ENCODE results near the gene LPP.

The LPP gene

DNA sequence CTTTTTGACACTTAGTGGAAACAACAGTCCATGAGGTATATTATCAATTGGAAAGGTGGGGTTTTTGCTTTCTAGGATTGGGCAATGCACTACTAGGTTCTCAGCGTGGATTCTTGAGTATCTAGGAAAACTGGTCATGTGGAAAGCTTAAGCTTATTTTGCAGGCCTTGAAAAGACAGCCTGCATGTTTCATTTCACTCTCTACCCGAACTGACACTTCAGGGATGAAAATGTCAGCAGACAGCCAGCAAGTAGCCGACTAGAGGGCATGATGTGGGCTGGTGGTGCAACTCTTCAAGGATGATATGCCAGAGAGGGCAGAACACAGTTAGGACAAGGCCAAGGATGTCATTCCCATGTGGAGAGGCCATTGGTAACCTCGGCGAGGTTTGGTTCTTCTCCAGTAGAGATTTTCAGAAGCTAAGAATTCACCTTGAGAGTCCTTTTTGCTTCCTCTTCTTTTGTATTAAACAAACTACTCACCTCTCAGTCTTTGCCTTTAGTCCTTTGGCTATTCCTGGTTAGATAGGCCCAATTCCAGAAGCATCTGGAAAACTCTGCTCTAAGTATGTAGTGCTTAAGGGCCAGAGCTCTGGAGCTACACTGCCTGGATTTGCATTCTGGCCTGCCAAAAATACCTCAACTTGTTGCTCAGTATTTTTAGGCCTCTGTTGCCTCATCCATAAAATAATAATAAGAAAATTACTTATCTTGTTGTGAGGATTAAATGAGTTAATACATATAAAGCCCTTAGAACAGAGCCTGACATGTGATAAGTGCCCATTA, 17.9 kb downstream of the LPP start:
- H3K36me3 ChIP-seq (ENCODE audit: control insufficient read depth, insufficient read depth, low read length, severe bottlenecking), result no peaks in the 10 kb centered on the region
- no peaks in the 10 kb centered on the region for H3K9me3 ChIP-seq (ENCODE audit: control insufficient read depth, low read length)
- H3K4me3 ChIP-seq (ENCODE audit: low read length), result no peak overlapping the region
- peaks cover 4% of the 10 kb centered on the region for H3K4me1 ChIP-seq (ENCODE audit: control insufficient read depth, insufficient read depth, low read length)
- no peaks in the 10 kb centered on the region for H3K27me3 ChIP-seq (replicated peaks; ENCODE audit: control insufficient read depth, insufficient read depth, low read length)
- no peak overlapping the region for H3K9ac ChIP-seq (ENCODE audit: low read length)
- DNase-seq (ENCODE audit: low read depth), result no peak

DNA sequence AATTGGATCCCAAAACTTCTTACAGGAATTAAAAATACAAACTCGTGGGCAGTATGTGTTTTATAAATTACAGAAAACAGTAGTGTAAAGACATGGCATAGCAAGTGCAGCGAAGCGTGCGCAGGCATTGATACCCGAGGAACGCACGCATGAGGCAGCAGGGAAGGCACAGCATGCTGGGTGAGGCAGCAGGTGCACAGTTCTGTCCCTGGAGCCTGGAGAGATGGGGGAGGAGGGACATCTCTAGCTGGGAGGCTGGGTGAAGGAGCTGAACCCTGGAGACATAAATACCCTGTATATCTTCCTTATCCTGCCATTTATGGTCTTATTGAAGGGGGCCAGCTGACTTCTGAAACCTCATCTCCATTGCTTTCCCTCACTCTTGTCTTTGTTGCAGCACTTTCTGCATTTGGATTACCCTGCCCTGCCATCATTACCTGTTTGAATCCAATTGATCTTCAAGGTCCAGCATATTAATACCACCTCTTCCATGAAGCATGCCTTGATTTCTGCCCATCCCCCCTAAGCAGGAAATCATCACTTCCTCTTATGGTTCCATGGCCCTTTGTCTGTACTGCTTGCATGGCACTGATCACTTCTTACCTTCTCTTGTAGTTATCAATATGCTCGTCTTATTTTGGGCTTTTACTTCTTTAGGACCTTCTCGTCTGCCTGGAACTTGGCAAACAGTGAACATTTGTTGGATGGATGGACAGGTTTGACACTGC, 20.5 kb downstream of the LPP start:
- Histone ChIP-seq H3K4me1 (ENCODE audit: control insufficient read depth, insufficient read depth, low read length) (peaks cover 16% of the 10 kb centered on the region), H3K4me3 (ENCODE audit: low read length) (no peak overlapping the region), H3K27me3 (replicated peaks; ENCODE audit: control insufficient read depth, insufficient read depth, low read length) (no peaks in the 10 kb centered on the region), H3K9ac (ENCODE audit: low read length) (no peak overlapping the region), H3K9me3 (ENCODE audit: control insufficient read depth, low read length) (no peaks in the 10 kb centered on the region), H3K36me3 (ENCODE audit: control insufficient read depth, insufficient read depth, low read length, severe bottlenecking) (peaks cover 3% of the 10 kb centered on the region)
- DNase-seq (ENCODE audit: low read depth), result no peak

DNA sequence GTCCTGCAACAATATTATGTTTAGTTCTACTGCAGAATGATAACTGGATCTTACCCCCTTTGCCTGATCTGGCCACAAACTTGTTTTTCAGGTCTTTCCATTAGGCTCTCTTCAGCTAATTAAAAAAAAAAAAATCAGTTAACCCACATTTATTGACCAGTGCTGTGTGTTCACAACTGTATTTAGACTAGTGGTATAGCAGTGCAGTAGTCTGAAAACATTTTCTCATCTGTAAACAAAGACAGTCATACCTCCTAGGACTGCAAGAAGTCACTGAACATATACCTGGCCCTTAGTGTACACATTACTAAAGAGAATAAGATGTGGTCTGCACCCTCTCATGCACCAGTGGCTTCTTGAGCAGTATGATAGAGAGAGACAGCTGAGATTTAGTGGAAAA, 22.5 kb downstream of the LPP start:
- Histone ChIP-seq H3K9ac (ENCODE audit: low read length) (no peak overlapping the region), H3K4me3 (ENCODE audit: low read length) (no peak overlapping the region), H3K36me3 (ENCODE audit: control insufficient read depth, insufficient read depth, low read length, severe bottlenecking) (peaks cover 3% of the 10 kb centered on the region), H3K9me3 (ENCODE audit: control insufficient read depth, low read length) (no peaks in the 10 kb centered on the region), H3K4me1 (ENCODE audit: control insufficient read depth, insufficient read depth, low read length) (peaks cover 21% of the 10 kb centered on the region), H3K27me3 (replicated peaks; ENCODE audit: control insufficient read depth, insufficient read depth, low read length) (no peaks in the 10 kb centered on the region)
- no peak for DNase-seq (ENCODE audit: low read depth)

DNA sequence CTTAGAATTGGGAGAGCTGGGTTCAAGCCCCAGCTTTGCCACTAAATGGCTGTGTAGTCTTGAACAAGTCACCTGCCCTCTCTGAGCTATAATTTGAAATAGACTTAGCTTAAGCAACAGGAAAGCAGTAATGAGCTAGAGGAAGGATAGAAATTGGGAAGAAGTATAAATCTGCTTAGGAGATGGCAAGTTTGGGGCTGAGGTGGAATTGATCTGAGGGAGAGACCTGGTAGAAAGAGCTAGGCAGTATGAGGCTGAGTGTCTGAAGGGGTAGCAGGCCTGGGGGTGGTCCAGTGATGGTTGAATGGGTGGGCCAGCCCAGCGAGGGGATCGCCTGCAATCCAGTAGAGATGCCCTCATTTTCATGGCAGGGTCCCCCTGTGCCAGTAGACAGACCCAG, 22.9 kb downstream of the LPP start:
- Histone ChIP-seq H3K4me3 (ENCODE audit: low read length) (no peak overlapping the region), H3K9me3 (ENCODE audit: control insufficient read depth, low read length) (no peaks in the 10 kb centered on the region), H3K4me1 (ENCODE audit: control insufficient read depth, insufficient read depth, low read length) (peaks cover 21% of the 10 kb centered on the region), H3K27me3 (replicated peaks; ENCODE audit: control insufficient read depth, insufficient read depth, low read length) (no peaks in the 10 kb centered on the region), H3K9ac (ENCODE audit: low read length) (no peak overlapping the region), H3K36me3 (ENCODE audit: control insufficient read depth, insufficient read depth, low read length, severe bottlenecking) (peaks cover 3% of the 10 kb centered on the region)
- DNase-seq (ENCODE audit: low read depth), result no peak

DNA sequence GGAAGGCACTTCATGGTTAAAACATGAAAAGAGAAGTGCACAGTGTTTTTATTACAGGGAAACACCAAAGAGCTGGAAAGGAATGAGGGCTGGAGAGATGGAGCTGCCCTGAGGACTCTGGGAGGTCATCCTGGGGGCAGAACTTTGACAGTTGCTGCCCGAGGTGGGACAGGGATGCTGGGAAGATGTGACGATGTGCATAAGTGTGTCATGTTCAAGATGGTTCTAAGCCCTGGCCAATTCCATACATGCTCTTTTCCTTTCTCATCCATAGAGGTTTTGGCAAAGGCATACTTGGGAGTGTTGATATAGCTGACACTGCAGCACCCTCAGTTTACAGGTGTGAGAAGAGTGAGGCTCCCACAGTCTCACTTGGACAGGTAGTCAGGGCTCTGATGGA, 23.8 kb downstream of the LPP start:
- H3K36me3 ChIP-seq (ENCODE audit: control insufficient read depth, insufficient read depth, low read length, severe bottlenecking), result peaks cover 3% of the 10 kb centered on the region
- no peak overlapping the region for H3K9ac ChIP-seq (ENCODE audit: low read length)
- H3K9me3 ChIP-seq (ENCODE audit: control insufficient read depth, low read length), result no peaks in the 10 kb centered on the region
- no peak for DNase-seq (ENCODE audit: low read depth)
- H3K4me3 ChIP-seq (ENCODE audit: low read length), result no peak overlapping the region
- H3K4me1 ChIP-seq (ENCODE audit: control insufficient read depth, insufficient read depth, low read length), result peaks cover 21% of the 10 kb centered on the region
- H3K27me3 ChIP-seq (replicated peaks; ENCODE audit: control insufficient read depth, insufficient read depth, low read length), result no peaks in the 10 kb centered on the region

DNA sequence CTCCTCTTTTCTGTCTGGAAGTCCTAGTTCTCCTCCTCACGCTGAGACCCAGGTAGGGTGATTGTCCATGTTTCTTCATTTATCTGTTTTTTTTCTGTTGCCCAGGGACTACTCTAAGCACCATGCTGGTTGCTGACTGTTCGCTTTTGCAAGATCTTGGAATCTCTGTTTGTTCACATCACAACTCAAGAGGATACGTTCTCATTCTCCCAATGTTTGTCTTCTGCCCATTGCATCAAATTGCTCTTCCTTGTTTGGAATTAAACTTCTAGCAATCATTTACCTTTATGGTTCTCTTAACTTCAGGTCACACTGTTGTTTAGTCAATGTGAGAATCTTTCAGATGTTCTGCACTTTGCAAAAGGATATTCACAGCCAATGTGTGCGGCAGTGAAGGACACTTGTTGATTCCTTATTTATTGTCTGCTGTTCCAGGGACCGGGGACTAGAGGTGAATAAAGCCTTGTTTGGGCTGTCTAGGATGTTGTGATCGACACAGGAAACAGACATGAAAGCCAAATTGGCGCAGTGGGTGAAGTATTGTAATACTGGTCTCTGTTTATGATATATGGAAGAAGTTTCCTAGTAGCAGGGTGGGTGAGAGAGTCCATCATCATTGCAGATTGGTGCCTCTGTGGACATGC, 24.5 kb downstream of the LPP start:
- Histone ChIP-seq H3K4me1 (ENCODE audit: control insufficient read depth, insufficient read depth, low read length) (peaks cover 21% of the 10 kb centered on the region), H3K4me3 (ENCODE audit: low read length) (no peak overlapping the region), H3K27me3 (replicated peaks; ENCODE audit: control insufficient read depth, insufficient read depth, low read length) (no peaks in the 10 kb centered on the region), H3K9ac (ENCODE audit: low read length) (peak overlapping the region; percentile 74), H3K36me3 (ENCODE audit: control insufficient read depth, insufficient read depth, low read length, severe bottlenecking) (peaks cover 3% of the 10 kb centered on the region), H3K9me3 (ENCODE audit: control insufficient read depth, low read length) (no peaks in the 10 kb centered on the region)
- DNase-seq (ENCODE audit: low read depth), result no peak

DNA sequence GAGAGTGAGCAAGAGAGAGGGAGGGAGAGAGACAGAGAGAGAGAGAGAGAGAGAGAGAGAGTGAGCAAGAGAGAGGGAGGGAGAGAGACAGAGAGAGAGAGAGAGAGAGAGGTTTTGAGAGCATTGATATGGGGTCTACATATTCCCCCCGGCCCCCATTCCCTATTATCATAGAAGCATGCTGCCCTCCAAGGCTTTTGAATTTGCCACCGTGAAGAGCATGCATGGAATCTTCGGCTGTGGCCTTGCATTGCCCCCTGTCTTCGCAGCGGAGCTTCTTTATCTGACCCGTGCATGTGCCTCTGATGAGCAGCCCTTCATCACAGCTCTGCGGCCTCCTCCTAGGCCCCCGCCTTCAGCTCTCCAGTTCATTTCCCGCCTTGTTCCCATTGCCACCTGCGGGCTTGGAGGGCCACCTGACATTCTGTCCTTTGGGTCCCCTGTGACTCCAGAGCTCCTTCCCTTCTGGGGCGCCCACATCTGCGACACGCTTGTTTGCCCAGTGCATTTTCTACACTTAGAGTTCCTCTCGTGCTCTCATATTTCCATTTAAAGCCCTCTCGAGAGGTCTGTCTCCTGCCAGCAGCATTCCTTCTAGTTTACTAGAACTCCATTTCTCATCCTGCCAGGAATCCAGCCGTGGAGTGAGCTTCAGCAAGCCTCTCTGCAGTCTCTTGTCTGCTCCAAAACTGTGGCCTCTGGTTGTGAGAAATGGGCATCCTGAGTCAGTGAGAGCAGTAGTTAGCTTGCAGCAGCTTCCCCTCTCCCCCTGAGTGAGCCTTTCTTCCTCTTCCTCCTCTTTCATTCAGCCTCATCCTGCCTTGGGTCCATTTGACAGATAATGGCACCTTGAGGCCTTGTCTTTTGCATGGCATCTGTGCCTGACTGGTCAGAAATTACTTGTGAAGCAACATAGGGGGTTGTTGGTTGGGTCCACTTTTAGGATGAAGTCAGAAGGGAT, 25.3 kb downstream of the LPP start:
- Histone ChIP-seq H3K27me3 (replicated peaks; ENCODE audit: control insufficient read depth, insufficient read depth, low read length) (no peaks in the 10 kb centered on the region), H3K4me3 (ENCODE audit: low read length) (peak overlapping the region; percentile 44), H3K9me3 (ENCODE audit: control insufficient read depth, low read length) (no peaks in the 10 kb centered on the region), H3K36me3 (ENCODE audit: control insufficient read depth, insufficient read depth, low read length, severe bottlenecking) (peaks cover 3% of the 10 kb centered on the region), H3K9ac (ENCODE audit: low read length) (peak overlapping the region; percentile 74), H3K4me1 (ENCODE audit: control insufficient read depth, insufficient read depth, low read length) (peaks cover 21% of the 10 kb centered on the region)
- peak; percentile 68 for DNase-seq (ENCODE audit: low read depth)

DNA sequence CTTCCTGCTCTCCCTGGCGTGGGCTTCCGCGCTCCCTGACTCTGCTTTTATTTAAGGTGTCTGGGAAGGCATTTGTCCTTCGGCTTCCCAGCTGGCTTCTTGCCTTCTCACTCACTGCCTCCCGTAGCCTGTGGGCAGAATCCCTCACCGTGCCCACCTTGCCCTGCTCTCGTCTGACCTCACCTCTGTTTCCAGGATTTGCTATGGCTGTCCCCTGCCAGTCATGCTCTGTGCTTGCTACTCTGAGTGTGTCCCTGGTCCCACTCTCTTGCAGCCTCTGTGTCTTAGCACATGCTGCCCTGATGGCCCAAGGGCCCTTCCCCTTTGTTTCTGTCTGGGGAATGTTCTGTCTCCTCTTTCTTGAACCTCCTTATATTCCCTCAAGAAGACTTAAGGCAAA, 26.2 kb downstream of the LPP start:
- DNase-seq (ENCODE audit: low read depth), result no peak
- peak overlapping the region; percentile 74 for H3K9ac ChIP-seq (ENCODE audit: low read length)
- no peak overlapping the region for H3K4me3 ChIP-seq (ENCODE audit: low read length)
- H3K27me3 ChIP-seq (replicated peaks; ENCODE audit: control insufficient read depth, insufficient read depth, low read length), result no peaks in the 10 kb centered on the region
- no peaks in the 10 kb centered on the region for H3K9me3 ChIP-seq (ENCODE audit: control insufficient read depth, low read length)
- peaks cover 21% of the 10 kb centered on the region for H3K4me1 ChIP-seq (ENCODE audit: control insufficient read depth, insufficient read depth, low read length)
- H3K36me3 ChIP-seq (ENCODE audit: control insufficient read depth, insufficient read depth, low read length, severe bottlenecking), result peaks cover 3% of the 10 kb centered on the region

DNA sequence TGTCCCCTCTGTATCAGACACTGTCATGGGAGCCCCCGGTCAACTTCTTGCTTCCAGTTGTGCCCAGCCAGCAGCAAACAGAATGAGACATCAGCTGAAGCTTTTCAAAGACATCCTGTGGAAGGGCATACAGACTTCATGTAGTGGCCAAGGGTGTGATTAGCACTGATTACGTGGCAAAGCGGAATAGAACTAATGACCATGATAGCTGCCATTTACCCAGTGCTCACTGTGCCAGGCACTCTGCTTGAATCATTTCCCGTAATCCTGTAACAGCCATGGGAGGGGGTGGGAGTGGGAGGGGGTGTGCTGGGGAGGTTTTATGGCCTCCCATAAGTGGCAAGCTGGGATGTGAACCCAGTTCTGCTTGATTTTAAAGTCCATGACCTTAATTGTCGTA, 29.5 kb downstream of the LPP start:
- Histone ChIP-seq H3K4me3 (ENCODE audit: low read length) (no peak overlapping the region), H3K9ac (ENCODE audit: low read length) (no peak overlapping the region), H3K36me3 (ENCODE audit: control insufficient read depth, insufficient read depth, low read length, severe bottlenecking) (no peaks in the 10 kb centered on the region), H3K4me1 (ENCODE audit: control insufficient read depth, insufficient read depth, low read length) (peaks cover 25% of the 10 kb centered on the region), H3K9me3 (ENCODE audit: control insufficient read depth, low read length) (no peaks in the 10 kb centered on the region), H3K27me3 (replicated peaks; ENCODE audit: control insufficient read depth, insufficient read depth, low read length) (no peaks in the 10 kb centered on the region)
- DNase-seq (ENCODE audit: low read depth), result no peak

DNA sequence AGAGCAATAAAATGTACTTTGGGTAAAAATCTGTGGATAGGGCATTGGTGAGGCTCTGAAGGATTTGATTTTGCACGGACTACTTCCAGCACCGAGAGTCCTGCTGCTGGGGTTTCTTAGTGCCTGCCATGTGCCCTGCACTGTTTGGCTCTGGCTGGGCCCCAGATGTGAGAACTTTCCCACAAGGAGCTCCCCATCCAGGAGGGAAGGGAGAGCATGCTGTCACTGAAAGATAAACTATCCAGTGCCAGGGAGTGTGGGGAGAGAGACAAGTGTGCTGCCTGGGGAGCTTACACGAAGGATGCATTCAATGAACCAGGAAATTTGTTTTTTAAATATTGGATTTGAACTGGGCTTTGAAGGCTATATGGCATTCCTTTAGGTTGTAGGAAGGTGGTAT, 30.2 kb downstream of the LPP start:
- H3K4me3 ChIP-seq (ENCODE audit: low read length), result no peak overlapping the region
- H3K4me1 ChIP-seq (ENCODE audit: control insufficient read depth, insufficient read depth, low read length), result peaks cover 18% of the 10 kb centered on the region
- H3K27me3 ChIP-seq (replicated peaks; ENCODE audit: control insufficient read depth, insufficient read depth, low read length), result no peaks in the 10 kb centered on the region
- H3K36me3 ChIP-seq (ENCODE audit: control insufficient read depth, insufficient read depth, low read length, severe bottlenecking), result no peaks in the 10 kb centered on the region
- H3K9me3 ChIP-seq (ENCODE audit: control insufficient read depth, low read length), result no peaks in the 10 kb centered on the region
- no peak for DNase-seq (ENCODE audit: low read depth)
- no peak overlapping the region for H3K9ac ChIP-seq (ENCODE audit: low read length)
